GM19324 (cell line): ENCODE data around the gene AP3M1.

ENCODE experiments used
- ATAC-seq: cut with Tn5 transposase; IDR thresholded peaks from one replicate; pipeline ENCODE4 v1.9.1; 2021; ENCODE audit warnings: mild to moderate bottlenecking, moderate library complexity; ENCODE audit not compliant: unreplicated experiment, low FRiP score

The AP3M1 gene

DNA sequence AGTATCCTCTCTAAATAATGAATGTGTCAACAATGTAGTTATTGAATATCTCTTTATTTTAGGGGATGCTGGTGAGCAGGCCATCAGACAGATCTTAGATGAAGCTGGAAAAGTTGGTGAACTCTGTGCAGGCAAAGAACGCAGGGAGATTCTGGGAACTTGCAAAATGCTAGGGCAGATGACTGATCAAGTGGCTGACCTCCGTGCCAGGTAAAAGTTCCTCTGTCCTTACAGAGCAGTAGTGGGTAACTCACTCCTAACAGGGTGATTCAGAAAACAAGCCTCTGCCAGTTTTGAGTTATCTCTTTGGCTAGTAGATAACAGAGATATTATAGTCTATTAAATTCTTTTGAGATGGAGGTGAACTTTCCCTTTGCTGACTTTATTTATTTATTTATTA, 67.3 kb downstream of the AP3M1 start:
- ATAC-seq = no peak

DNA sequence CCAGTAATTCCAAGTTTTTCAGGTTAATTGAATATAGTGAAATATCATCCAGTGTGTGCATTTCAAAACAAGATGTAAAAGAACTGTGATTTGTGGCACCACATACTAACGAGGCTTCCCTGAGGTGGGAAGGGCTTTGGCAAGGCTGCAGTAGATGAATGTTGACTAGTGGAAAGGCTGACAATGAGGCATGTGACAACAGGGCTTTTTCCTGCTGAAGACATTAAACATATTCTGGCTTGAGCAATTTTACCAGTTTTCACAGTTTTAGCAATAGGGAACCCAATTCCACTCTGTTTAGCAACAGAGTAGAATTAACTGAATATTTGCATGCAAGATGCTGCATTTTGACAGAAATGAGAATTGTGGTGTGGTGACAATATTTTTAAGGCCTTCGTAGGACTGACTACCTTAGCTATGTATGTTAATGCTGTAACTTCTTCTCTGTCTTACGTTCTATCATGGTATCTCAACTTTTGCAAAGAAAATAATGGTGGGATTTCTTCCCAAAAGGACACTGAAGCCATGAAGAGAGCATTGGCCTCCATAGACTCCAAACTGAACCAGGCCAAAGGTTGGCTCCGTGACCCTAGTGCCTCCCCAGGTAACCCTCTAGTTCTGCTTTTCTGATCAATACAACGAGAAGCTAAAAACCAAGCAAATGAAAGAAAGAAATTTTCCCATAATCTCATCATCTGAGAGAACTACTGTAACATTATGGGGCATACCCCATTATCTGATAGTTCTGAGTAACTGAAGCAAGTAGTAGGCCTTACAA, 68.5 kb downstream of the AP3M1 start:
- no peak for ATAC-seq

DNA sequence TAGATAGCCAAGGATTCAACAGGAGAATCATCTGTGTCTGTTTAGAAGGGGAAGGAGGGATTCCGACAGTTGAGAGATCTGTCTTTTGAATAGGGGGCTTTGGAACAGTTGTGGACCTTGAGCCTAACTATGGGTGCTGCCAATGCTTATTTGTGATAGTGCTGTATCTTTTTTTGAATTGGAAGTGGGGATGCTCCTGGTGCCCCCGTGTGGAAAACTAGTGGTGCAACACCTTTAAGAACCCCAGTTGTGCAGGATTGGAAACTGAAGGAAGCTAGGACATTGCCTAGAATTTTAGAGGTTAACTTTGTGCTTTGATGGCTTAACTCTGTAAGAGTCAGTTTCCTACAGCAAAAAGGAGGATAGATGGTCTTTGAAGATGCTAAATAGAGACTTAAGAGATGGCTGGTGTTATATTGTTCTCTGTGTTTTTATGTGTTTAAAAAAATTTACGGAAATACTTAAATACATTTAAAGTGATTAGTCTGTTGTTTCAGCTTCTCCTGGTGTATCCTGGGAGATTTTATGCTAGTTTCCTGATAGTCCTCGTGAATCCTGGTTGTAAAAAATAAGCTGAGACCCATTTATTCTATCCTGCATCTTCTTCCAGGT, 69.3 kb downstream of the AP3M1 start:
- ATAC-seq = no peak

DNA sequence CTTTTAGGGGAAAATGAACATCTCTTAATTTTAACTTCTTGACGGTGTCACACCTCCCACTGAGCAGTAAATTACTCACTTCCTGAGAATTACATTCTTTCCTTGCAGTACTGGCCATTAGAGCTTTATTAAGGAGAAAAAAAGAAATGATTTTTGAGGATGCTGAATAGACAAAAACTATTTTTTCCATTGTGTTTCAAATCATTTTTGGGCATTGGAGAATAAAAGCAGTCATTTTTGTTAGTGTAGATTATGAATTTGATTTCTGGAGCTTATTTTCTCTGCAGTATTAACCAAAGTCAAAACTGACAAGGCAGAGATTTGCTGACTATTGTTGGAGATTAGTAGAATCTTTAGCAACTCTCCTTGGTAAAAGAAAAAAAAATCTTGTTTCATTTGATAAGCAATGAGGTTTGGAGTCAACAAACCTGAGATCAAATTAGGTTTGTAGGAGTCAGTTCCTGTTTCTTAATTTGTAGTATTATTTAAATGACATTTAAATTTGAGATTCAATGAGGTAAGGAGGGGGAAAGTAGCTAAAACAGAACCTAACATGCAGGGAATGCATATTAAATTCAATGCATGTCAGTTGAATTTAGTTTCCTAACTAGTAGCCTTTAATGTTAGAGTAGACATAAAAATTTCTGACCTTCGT, 70.6 kb downstream of the AP3M1 start:
- no peak for ATAC-seq

DNA sequence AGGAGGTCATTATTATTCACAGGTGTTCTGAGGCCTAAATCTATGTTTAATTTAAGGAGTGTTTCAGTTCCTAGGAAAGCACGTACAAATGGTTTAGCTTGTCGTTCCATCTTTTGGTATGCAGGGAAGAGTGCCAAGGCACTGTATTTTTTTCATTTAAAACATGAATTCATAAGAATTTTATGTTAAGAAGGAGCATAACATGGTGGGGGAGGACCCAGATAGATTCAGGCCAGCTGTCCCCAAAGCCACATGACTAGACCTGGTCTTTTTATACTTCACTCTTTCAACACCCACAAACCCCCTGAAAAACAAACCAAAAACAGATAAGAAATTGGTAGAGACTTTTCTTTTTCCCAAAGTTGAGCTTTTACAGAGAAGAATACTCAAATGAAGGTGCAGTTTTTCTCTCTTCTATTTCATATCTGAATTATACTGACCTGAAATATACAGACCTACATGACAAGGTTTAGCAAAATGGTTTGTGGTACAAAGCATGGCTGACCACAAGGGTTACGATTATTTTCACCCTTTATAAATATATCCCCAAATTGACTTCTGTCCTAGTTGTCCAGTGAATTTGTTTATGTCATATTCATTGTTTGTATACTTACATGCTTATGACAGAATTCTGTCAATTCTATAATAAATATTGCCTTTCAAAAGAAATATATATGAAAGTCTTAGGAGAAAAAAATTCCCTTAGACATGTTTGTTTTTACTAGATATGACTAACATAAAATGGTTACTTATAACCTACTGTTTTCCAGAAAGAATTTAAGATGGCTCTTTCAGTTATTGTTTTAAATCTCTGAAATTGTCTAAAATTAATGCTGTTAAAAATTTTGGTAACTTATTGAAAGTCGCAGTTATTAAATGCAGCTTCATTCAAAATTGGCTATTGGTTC, 71.3 kb downstream of the AP3M1 start:
- no peak for ATAC-seq

DNA sequence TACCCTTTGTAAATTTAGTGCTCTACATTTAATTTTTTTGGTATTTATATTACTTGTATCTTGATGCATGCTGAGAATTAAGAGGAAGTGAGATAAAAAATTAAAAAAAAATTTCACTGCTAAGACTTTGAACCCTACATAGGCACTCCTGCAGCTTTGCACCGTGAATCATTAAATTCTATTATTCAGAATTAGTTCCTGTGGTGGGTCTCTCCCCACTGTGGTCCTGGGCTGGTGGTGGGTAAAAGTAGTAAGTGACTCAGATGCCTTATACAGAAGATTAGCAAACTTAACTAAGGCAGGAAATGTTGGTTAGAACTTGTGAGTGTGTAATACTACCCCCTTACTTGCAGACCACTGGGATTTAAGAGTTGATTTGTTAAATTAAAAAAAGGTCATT, 72.6 kb downstream of the AP3M1 start:
- no peak for ATAC-seq

DNA sequence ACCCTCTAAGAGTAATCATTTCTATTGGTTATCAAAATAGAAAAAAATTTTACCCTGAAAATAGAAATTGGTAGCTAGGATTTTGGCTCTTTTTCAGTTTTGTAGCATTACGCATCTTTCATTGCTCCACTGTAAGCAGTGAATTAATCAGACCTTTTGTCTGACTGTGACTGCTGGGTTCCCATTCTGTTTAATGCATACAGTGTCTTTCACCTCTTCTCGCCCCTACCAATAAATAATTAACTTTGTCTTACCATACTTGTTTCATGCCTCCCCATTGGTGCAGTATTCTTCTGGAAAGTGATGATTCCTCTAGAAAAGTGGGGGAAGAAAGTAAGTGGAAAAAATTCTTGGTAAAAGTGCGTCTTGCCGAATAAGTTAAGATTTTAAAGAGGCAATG, 73.2 kb downstream of the AP3M1 start:
- no peak for ATAC-seq

DNA sequence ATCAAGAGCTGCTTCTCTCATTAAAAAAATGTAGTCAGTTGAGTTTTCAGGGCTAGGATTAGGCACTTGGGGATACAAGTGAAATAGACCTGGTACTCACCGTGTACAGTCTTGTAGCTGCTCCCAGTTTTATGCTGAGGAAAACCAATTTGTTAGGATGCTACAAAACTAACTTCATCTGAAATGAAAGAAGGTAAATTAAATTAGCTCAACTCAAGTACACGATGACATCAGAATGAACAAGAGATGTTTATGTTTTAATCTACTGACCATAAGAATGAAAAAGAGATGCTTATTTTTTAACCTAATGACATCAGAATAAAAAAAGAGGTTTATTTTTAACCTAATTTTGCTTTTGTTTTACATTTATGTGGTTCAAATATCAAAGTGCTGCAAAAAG, 73.7 kb downstream of the AP3M1 start:
- ATAC-seq = no peak

GRCh38 chr10:74075906-74076305, 74.7 kb downstream of the AP3M1 start:
- no peak for ATAC-seq

DNA sequence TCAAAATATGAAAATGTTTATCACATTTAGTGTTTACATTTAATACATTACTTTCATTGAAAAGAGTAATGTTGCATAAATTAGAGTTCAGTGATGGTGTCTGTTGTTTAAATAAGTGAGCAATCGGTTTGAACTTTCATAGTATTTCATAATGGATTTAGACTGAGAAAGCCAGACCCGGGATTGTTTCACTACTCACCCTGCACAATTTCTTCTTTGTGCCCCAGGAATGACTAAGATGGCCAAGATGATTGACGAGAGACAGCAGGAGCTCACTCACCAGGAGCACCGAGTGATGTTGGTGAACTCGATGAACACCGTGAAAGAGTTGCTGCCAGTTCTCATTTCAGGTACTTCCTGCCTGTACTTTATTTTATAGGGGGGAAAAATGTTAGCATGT, 78.1 kb downstream of the AP3M1 start:
- ATAC-seq = no peak

DNA sequence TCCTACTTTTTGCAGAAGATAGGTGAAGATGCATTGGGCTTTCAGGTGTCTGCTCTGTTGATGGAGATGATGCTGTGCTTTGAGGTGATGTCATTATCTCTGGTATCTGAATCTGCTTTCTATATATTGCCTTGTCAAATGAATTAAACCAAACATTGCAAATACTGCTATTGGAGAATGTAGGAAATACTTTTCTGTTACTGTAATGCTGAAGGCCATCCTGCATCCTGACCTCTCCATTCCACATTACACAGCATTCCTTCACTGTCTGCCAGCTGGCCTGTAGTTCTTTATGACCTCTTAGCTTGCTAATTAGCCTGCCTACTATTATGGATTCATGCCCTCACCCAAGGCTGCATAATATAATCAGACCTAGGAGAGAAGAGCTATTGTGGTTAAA, 79.5 kb downstream of the AP3M1 start:
- no peak for ATAC-seq
